SHP77 treated with DMSO at 0.1 percent for 48 hours (cell line): ENCODE results near the gene ADAMTS6.
"Not testable (repeated sequence)": the region's sequence is repeated elsewhere in the genome, so short reads cannot be mapped to it uniquely, and the experiment has no call there.

ENCODE experiments used
- DNase-seq: peaks from one replicate; lab custom pipeline; 2025; lab: John Stamatoyannopoulos, UW

Gene ADAMTS6

GRCh38 chr5:65366655-65367054 lies 115.1 kb downstream of the ADAMTS6 start:
- no peak for DNase-seq

GRCh38 chr5:65364907-65365306 lies 116.8 kb downstream of the ADAMTS6 start:
- peak; percentile 9 for DNase-seq

DNA sequence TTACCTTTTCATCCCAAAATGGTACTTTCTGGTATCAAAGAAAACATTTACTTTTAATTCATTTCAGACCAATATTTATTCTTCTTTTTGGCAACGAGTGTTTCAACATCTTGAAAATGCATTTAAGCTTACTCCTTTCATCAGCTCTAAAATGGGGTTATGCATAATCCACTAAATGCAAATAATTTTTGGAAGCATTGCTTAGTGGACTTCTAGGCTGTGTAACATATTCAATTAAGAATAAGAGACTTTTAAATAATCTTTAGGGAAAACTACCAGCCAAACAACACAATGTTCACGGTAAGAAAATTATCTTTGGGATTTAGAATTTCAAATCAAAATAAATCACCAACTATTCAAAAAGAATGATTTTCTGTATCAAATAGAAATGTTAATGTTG lies 118.2 kb downstream of the ADAMTS6 start:
- DNase-seq, result no peak

GRCh38 chr5:65359981-65360380 lies 121.7 kb downstream of the ADAMTS6 start:
- no peak for DNase-seq

- no peak for DNase-seq
Measured at GRCh38 chr5:65359569-65359968, 122.2 kb downstream of the ADAMTS6 start.

GRCh38 chr5:65356274-65356673 lies 125.4 kb downstream of the ADAMTS6 start:
- no peak for DNase-seq

GRCh38 chr5:65355301-65355700 lies 126.4 kb downstream of the ADAMTS6 start:
- DNase-seq, result no peak

DNA sequence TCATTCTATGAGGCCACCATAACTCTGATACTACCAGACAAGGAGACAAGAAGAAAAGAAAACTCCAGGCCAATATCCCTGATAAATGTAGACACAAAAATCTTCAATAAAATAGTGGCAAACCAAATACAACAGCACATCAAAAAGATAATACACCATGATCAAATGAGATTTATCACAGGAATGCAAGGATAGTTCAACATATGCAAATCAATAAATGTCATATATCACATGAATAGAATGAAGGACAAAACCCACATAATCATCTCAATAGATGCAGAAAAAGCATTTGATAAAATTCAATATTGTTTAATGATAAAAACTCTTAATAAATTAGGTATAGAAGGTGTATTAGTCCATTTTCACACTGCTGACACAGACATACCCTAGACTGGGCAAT lies 139.9 kb downstream of the ADAMTS6 start:
- no peak for DNase-seq

DNA sequence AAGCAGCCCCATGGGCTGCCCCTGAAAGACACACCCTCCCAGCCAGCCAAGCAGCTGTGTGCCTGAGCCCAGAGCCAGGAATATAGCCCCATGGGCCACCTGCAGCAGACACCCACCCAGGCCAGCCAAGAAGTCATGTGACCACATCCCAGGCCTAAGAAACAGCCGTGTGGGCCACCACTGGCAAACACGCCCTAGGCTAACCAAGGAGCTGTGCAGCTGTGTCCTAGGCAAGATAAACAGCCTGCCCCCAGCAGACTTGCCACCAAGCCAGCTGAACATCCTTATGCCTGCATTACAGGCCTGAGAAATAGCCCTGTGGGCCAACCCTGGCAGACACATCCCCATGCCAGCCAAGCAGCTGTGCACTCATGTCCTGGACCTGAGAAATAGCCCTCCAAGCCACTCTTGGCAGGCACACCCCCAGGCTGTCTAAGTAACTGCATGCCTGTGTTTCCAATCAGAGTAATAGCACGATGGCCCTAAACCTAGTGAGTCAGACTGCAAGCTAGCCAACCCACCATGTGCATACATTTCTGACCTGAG lies 143.0 kb downstream of the ADAMTS6 start:
- DNase-seq, result no peak

DNA sequence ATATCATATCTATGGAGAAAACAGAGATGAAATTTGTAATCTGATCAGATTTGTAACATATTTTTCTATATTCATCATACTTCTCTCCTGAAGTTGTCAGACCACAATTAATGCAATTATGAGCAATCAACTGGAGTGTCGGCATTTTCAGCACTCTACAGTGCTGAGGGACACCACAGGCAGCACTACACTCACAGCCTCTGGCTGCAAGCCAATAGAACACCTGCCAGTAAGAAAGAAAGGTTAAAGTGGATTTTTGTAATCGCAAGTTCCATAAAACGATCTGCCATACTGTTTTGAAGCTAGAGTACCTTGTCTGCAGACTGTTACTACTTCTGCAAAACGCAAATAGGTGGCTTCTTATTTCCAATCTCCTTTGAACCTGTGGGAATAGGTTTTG lies 147.6 kb downstream of the ADAMTS6 start:
- DNase-seq, result peak; percentile 68

- DNase-seq, result no peak
Measured at GRCh38 chr5:65332591-65332990, 149.1 kb downstream of the ADAMTS6 start.

GRCh38 chr5:65329266-65329665 lies 152.5 kb downstream of the ADAMTS6 start:
- DNase-seq, result no peak

DNA sequence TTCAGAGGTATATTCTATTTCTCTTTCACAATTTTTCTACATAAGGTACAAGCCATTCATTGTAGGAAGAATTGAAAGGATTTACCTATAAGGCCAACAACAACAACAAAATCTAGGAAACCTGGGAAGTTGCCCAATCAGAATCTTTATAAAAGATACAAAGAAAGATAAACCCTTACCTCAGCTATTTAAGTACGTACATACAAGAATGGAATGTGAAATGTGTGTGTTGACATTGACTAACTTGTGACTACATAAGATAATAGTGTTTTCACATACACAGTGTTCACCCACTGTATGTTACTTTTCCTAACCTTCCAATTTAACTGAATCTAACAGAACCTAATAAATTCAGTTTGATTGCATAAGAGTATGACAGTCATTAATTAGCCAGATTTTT lies 154.1 kb downstream of the ADAMTS6 start:
- DNase-seq, result no peak

DNA sequence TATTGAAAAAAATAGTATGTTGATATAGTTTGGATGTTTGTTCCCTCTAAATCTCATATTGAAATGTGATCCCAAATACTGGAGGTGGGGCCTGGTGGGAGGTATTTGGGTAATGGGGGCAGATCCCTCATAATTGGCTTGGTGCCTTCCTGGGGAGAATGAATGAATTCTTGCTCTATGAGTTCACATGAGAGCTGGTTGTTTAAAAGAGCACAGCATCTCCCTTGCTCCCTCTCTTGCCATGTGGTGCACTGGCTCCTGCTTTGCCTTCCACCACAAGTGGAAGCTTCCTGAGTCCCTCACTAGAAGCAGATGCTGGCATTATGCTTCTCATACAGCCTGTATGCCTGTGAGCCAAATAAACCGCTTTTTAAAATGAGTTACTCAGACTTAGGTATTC lies 154.8 kb downstream of the ADAMTS6 start:
- DNase-seq, result no peak

DNA sequence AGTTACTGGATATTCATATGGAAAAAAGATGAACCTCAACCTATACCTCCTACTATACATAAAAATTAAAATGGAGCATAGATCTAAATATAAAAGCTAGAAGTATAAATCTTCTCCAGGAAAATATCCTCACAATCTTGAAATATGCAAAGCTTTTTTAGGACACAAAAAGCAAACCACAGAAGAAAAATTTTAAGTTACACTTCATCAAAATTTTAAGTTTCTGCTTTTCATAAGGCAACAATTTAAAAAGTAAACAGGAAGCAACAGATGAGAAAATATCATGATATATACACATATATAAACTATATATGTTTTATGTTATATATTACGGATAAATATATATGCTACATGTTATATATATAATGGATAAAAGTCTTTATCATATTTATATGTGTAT lies 157.5 kb downstream of the ADAMTS6 start:
- no peak for DNase-seq

- not testable (repeated sequence) for DNase-seq
Measured at GRCh38 chr5:65320704-65321103, 161.0 kb downstream of the ADAMTS6 start.

DNA sequence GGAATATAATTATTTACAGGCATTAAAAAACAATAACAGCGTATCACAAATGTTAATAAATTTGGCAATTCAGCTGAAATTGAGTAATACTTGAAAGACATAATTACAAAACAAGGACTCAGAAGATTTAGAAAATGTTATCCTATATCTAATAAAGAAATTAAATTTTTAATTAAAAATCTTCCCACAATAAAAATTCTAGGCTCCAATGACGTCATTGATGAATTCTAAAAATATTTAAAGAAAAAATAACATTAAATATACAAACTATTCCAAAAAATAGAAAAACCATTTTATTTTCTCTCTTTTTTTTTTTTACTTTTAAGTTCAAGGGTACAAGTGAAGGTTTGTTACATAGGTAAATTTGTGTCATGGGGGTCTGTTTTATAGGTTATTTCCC lies 161.5 kb downstream of the ADAMTS6 start:
- no peak for DNase-seq

DNA sequence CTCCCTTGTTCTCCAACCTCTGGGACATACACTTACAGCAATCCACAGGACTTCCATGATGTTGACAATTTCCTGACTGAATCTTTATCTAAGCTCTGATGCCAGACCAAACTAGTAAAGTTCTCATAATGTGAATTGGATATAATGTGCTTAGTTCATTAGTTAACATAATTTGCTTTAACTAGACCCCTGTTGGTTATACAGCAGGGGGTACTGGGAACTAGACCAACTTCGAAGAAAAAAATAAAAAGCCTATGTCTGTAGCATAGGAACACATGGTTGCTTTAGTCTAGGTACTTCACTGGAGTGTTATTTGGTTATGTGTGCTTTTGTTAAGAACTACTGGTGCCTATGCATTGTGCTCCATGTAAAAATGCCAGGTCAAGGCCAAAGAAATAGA lies 173.8 kb downstream of the ADAMTS6 start:
- no peak for DNase-seq

- no peak for DNase-seq
Measured at GRCh38 chr5:65307088-65307487, 174.6 kb downstream of the ADAMTS6 start.

DNA sequence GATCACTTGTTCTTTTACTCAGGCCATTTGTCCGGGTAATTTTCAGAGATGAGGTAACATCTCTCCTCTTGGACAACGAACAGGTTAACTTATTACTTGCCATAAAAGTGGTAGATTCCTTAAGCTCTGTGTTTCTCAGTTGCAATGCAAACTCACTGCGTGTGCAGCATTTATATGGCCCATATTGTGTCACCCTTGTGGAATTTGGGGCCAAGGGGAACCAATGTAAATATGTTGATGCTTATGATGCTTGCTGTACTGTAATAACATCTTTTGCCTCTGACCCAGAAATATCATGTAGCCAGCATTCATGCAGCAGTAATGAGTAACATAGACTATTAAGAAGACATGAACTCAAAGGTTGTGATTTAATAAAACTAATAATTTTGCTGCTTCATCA lies 175.8 kb downstream of the ADAMTS6 start:
- DNase-seq, result no peak

DNA sequence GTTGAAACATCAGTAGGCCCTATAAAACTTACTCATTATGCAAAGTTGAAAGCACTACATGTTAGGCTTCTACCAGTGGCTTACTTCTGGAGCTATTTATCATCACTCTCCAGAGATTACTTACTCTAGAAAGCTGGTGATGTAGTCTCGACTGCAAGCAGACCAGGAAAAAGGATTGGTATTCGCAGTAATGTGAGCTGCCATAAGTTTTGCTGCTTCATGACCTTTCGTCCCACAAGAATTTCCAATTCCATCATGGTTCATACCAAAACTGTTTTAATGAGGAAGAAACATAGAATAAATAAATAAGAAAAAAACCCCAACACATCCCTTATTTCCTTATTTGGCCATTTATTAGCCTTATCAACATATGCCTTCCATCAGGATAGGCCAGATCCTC lies 181.9 kb downstream of the ADAMTS6 start:
- no peak for DNase-seq

DNA sequence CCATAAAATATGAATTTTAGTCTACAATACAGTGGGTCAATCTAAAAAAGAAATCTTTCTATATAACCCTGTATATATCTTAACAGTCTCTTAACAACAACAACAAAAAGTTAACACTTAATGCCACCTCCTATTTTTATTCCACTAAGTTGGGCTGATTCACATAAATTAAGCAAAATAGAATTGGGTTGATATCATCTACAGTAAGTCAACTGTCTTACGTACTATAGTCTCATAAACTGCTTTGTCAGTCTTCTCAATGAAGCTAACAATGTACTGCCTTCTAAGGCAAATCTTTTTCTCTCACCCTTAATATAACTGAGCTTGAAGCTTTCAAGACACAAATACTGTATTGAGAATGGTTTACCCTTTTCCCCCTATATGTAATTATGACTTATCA lies 185.7 kb downstream of the ADAMTS6 start:
- no peak for DNase-seq

DNA sequence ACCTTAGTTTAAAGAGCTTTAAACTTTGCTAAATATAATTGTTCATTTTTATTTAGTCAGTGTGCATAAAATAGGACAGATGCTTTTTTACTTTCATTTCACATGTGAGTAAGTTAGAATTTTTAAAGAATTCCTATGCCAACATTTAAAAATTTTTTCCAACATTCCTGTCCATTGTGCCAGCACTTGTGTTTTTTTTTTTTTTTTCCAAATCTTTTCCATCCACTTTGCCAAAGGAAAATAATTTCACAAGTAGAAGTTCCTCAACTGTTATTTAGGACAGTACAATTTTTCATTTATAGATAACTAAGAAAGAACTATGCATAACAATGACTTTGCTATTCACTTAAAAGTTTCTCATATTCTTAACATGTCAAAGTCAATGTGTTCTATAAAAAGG lies 189.5 kb downstream of the ADAMTS6 start:
- DNase-seq, result no peak

GRCh38 chr5:65290677-65291076 lies 191.0 kb downstream of the ADAMTS6 start:
- DNase-seq, result no peak

DNA sequence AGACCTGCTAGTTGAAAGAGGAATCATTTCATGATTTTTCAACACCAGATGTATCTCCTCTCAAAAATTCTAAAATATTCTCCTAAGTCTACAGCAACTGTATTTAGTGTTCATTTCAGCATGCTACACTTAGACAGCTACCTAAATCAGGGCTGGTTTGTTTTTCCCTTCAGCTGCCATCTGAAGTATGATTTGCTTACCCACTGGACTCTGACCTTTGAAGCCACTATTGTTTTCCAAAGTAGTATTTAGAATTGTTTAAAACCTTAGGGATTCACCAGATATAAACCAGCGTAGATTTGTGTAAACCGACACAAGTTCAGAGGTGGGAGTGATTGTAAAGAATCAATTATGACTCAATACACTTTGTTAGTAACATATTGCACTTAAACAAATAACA lies 193.1 kb downstream of the ADAMTS6 start:
- DNase-seq, result no peak
